Measurements from ENCODE around the gene SLC22A8.
"Not testable (repeated sequence)": the region's sequence is repeated elsewhere in the genome, so short reads cannot be mapped to it uniquely, and the experiment has no call there.

Gene SLC22A8

DNA sequence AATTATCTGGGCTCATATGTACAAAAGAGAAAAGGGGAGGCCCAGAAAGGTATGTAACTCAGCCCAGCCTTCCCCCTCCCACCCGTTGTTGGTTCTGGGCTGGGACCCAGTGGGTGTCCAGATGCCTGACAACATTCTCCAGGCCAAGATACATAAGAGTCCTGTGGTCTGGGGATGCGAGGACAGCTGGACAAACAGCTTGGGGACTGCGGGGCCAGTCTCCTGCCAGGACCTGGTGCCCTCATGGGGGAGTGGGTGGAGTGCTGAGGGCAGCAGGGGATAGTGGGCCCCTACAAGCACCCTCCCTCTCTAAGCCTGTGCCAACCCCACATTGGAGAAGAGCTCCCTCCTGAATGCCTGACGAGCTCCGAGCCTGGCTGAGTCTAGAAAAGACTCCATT, 27.4 kb downstream of the SLC22A8 start:
- DNase-seq (ENCODE audit: low read depth): no peak

DNA sequence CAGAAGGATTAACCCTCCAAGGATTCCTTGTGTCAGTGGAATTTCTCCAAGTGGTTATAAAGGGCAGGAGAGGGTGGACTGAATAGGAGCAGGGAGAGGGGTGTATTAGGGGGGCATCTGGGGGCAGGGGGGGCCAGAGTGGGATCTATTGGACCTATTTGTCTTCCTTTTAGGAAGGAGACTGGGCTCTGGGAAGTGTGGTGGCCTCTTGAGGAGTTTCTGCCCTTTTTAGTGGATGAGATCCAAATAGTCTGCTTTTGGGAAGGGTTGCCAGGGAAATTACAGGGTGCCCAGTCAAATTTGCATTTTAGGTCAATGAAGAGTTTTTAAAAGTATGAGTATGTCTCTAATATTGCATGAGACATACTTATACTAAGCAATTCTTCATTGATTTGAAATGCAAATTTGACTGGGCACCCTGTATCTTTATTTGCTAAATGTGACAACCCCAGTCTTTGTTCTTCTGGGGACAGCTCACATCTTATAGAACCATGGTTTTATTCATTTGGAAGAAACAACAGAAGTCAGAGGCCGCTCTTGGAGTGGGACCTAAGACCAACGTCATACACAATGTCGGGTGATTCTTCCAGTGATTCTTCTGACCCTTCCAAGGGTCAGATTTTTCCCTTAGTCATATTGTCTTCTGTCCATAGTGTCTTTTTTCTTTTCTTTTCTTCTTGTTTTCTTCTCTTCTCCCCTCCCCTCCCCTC, 30.4 kb downstream of the SLC22A8 start:
- no peak for DNase-seq (ENCODE audit: low read depth)

DNA sequence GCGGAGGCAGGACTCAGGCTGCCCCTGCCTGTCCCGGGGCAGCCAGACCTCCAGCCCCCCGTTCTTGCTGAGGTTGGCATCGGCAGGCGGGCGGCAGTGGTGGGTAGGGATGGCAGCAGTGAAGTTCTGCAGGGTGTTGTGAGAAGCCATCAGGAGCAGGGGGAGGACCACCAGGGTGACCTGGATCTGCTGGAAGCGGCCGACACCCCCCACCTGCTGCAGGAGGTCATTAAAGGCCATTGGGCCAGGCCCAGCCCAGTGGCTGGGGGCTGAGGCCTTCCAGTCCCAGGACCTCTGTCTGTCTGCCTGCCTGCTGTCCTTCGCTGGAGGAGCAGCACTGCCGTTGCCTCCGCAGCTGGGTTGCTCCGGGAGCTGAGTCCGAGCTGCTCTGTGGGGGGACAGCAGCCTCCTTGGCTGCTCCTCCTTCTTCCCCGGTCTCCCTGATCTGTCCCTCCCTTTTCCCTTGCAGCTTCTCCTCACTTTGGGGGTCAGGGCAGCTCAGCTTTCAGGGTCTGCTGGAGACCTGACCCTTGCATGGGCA, 31.1 kb downstream of the SLC22A8 start, which contains the start of gene SLC22A6:
SLC22A6 (minus strand) TSS at position 517 of the 541 bp plus-strand sequence; CDS start at position 240, 277 bp downstream.
- DNase-seq (ENCODE audit: low read depth): no peak

DNA sequence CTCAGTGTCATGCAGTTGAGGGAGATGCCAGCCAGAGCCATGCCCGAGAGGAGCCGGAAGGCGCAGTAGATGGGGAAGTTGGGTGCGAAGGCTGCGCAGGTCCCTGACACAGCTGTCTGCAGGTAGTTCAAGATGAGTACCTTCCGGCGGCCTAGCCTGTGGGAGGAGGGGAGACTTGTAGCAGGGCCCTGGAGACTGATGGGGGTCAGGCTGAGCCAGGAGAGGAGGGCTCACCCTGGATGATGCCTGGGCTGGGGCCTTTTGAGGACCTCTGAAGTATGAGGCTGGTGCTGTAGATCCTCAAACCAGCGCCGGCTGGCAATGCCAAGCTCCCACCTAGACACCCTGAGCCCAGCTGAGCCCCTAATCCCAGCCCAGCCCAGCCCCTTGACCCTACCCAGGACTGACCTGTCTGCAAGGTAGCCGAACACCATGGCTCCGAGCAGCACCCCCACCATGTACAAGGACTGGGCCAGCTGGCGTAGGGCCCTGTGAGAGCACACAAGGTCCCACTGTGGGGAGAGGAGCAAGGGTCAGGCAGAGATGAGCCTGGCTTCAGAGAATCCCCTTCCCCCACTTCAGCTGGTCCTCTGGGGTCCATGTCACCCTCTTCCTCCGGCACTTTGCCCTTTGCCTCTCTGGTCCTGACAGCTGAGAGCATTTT, 32.0 kb downstream of the SLC22A8 start:
- DNase-seq (ENCODE audit: low read depth): no peak

DNA sequence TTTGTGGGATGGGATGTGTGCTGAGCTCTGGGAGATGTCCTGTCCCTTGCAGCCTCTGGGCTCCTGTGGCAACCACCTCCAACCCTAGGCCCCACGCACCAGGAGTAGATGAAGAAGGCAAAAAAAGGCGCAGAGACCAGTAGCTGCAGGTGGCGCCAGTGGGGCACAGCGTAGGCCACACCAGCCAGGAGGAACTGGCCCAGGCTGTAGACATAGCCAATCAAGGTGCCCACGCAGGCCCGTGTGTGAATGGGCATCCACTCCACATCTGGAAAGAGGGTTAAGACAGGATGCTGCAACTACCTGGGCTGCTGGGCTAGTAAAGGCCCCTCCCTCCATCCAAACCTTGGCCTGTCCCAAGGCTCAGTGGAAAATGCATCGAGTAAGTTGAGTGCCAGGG, 33.9 kb downstream of the SLC22A8 start:
- no peak for DNase-seq (ENCODE audit: low read depth)

DNA sequence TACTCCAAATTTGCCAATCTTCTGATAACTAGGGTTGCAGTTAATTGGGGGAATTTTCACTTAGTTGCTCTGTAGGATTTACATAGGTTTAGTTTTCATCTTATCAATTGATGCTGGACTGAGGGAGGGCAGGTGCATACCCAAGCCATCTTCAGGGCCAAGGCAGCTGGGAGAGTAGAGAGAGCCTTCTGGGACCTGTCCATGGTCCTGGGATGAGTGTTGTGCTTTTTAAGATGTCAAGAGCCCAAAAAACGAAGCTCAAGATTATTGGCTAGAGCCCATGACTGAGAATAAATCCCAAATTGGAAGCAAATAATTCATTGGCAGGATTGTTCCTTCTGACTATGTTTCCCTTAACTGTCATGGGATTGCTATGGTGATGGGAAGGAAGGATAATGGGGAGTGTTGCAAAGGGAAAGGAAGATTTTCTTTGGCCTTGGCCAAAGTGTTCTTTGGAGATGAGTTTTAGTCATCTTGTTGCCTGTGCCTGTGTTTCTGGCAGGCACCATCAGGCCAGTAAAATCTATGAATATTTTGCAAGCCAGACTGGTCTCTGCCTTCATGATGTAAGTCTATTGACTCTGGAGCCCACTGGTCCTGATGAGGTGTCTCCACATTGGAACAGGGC, 35.4 kb downstream of the SLC22A8 start:
- DNase-seq (ENCODE audit: low read depth): peak; percentile 20

DNA sequence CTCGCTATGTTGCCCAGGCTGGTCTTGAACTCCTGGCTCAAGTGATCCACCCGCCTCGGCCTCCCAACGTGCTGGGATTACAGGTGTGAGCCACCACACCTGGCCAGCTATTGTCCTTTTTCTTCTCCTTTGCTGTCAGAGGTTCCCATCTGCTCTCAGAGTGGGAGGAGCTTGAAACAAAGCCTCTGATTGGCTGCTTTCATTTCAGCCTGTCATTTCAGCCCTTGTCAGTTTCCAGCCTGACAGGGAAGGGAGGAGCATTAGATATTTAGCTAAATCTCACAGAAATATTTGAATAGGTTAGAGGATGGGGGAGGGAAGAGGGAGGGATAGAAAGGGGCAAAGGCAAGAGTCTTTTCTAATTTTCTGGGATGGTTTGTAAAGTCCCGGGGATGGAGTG, 39.5 kb downstream of the SLC22A8 start:
- no peak for DNase-seq (ENCODE audit: low read depth)

DNA sequence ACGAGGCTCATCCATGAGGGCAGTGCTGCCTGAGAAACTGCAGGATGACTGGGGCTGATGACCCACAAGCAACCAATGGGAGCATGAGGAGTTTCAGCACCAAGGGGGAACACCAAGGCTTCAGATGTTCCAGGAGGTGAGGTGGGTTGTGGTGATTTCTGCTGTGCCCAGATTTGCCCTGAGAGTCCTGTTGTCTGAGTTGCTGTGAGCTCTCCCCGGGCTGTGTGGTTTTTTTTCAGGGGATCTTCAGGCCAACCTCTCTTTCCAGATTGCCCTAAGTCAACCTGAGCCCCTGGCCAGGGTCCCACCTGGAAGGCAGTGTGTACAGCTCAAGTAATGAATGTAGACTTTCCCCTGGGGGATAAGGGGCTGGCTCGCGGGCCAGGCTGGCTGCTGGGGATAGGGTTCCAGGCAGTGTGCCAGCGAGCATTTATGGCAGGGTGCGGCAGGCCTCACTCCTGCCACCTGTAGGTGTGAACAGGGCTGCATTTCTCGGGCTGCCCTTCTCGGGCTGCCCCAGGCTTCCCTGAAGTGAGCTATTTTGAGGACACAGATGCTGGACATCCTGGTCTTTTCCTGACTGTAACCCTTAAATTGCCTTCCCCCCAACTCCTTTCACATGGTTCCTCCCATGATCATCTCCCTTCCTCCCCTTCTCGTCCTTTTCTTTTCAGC, 40.7 kb downstream of the SLC22A8 start:
- peak; percentile 27 for DNase-seq (ENCODE audit: low read depth)

DNA sequence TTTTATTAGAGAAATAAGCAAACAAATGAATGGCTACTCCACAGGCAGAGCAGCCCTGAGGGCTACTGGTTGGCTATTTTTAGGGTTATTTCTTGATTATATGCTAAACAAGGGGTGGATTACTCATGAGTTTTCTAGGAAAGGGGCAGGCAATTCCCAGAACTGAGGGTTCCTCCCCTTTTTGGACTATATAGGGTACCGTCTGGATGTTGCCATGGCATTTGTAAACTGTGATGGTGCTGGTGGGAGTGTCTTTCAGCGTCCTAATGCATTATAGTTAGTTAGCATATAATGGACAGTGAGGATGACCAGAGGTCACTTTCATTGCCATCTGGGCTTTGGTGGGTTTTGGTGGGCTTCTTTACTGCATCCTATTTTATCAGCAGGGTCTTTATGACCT, 50.1 kb downstream of the SLC22A8 start:
- no peak for DNase-seq (ENCODE audit: low read depth)

DNA sequence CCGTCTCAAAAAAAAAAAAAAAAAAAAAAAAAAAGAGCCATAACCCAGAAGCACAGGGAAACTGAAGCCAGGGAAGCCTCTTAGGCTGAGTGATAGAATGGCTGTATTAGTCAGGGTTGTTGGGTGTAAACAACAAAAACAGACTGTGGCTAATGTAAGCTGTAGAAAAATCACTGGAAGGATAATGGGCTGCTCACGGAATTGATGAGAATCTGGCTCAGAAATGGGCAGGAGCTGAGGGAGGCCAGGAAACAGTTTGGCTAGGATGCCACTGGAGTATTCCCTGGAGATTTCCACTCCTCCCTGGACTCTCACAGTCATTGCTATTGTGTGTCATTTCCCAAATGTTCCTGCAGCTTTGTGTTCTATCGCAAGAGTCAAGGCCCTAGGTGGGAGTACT, 53.2 kb downstream of the SLC22A8 start:
- DNase-seq (ENCODE audit: low read depth): no peak

DNA sequence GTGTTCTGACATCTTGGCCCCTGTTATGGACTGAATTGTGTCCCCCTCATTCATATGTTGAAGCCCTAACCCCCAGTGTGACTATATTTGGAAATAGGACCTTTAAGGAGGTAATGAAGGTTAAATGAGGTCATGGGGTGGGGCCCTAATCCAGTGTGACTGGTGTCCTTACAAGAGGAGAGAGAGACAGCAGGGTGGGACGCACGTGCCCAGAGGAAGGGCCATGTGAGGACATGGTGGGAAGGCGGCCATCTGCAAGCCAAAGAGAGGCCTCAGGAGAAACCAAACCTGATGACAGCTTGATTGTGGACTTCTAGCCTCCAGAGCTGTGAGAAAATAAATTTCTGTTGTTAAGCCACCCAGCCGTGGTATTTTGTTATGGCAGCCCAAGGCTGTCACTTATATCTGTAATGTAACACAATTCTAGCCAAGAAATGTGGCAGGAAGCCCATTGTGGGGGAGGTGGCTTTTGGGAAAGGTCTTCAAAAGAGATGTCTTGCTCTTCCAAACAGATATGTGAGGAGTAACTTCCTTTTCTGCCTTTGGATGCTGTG, 54.5 kb downstream of the SLC22A8 start:
- no peak for DNase-seq (ENCODE audit: low read depth)

DNA sequence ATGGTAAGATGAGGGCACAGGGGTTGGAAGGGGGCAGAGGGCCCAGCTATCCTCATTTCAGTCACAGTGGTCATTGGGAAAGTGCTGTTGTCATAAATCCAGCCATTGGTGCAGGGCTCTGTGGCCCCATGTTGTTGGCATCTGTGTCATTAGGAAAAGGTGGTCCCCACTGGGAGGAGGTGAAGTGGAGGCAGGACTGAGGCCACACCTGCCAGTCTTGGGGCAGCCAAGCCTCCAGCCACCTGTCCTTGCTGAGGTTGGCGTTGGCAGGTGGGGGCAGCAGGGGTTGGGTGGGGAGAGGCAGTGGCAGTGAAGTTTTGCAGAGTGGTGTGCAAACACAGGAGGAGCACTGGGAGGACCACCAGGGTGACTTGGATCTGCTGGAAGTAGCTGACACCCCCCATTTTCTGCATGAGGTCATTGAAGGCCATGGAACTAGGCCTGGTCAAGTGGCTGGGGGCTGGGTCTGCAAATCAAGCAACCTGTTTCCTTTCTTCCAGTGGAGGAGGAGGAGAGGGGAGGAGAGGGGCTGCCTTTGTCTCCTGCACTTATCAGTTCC, 56.1 kb downstream of the SLC22A8 start:
- no peak for DNase-seq (ENCODE audit: low read depth)

DNA sequence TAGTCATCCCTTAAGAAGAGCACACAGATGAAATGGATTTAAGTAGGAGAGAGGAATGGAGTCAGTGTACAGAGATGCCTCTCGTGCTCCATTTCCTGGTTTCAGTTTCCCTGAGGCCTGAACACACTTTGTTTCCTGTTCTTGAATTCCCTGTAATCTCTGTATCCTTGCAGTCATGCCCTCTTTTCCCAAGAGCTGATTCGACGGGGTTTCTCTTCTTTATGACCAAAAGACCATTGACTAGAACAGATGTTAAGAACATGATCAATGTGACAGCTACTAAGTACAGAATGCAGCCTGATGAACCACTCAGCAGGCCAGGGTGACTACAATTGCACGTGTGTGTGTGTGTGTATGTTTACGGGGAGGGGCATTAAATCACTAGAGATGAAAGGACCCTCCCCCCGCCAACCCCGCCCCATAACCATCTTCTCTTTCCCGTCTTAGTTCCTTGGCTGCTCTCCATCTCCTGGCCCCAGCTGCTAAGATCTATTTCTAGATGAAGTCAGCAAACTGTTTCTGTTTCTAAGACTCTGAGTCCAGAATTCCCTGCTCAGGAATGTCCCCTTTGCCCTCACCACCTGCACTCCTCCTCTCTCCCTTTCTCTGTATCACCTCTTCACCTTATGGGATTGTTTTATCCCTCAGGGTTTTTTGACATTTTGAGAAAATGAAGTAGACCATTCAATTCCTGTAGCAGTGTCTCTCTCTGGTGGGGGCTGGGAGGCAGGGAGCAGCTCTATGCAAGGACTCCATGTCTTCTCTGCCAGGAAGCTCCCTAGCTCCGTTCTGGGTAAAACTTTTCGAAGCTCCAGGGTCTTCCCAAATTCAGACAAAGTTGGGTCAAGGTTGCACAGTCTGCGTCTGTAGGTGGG, 56.9 kb downstream of the SLC22A8 start:
- peak; percentile 22 for DNase-seq (ENCODE audit: low read depth)

DNA sequence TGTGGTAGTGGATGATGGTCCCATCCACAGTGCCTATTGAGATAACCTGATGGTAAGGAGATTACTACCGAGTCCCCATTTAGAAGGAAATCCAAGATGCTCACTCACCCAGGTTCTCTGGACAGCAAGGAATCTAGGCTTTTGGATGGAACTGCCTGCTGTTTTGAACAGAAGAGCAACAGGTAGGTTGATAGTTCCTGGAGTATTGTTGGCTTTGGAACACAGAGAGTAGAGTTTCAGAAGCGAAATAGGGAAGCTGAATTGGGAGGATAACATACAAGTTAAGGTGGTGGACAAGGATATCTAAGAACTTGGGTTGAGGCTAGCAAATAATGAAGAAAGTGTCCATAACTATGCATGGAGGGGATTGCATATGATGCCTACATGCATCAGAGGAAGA, 58.5 kb downstream of the SLC22A8 start:
- no peak for DNase-seq (ENCODE audit: low read depth)

DNA sequence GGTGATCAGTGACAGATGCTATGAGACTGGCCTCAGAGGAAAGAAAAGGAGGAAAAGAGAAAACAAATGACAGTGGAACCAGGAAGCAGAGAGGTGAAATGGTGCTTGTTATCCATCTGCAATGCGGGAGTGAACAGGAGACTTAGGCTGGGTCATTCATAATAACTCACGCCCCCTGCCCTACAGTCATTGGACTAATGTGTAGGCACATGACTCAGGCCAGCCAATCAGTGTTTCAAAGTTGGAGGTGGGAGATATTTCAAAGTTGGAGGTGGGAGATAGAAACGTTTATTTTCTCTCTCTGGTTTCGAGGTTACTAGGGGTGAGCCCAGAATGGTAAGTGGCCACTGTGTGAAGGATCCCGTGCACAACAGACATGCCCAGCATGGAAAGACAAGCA, 61.2 kb downstream of the SLC22A8 start:
- no peak for DNase-seq (ENCODE audit: low read depth)

DNA sequence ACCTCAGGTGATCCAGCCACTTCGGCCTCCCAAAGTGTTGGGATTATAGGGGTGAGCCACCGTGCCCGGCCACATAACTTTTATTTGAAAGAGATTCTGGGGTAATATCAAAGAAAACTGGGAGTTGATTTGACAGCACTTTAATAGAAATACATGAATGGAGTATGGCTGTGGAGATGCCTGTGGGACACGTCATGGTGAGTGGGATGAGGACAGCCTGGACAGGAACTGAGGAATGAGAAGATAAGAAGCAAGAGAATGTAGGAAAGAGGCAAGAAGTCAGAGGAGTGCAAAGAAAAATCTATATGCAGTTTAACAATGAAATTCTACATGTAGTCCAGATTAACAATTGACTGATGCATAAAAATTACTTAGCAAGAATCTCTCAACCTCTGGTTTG, 61.8 kb downstream of the SLC22A8 start:
- DNase-seq (ENCODE audit: low read depth): peak; percentile 60

DNA sequence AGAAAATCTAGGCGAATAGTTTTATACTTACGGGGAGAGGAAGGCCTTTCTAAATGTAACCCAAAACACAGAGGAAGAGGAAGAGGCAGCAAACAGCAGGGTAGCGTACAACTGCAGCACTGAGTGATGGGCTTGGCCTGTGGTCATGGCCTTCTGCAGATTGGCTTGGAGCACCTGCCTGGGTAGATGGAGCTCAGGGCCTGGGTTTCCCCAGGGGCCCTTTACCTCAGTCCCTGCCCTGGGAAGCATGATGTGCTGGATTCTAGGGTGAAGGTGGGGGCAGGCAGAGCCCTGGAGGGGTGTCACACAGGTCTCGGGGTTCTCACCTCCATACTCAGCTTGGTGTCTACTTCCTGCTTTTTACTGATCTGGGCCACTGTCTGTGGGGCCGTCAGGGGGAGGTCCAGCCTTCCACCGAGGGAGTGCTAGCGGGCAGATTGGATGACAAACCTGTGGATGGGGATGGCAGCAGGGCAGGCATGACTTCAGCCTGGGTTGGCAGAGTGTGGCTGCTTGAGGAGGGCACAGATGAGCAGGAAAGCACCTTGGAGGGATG, 66.8 kb downstream of the SLC22A8 start:
- no peak for DNase-seq (ENCODE audit: low read depth)

DNA sequence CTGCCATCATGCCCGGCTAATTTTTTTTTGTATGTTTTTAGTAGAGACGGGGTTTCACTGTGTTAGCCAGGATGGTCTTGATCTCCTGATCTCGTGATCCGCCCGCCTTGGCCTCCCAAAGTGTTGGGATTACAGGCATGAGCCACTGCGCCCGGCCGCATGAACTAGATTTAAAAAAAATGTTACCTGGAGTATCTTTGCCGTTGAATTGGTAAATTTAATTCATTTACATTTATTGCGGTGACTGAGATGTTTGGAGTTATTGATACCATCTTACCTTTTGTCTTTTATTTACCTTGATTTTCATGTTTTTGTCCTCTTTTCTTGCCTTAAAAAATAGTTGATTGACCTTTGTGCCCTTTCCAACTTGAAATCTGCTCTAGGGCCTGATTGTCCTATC, 70.1 kb downstream of the SLC22A8 start:
- not testable (repeated sequence) for DNase-seq (ENCODE audit: low read depth)

Data from ELR (cell line).